H1 (cell line): ENCODE data around the gene PMEPA1. TPM values are rescaled to one million over a fixed set of nuclear protein-coding genes. Genes with fewer than 3 reads are reported as not detected.
A peak's percentile ranks its signal among the peaks of the same experiment; 100 is the strongest.

ENCODE experiments used
- CTCF ChIA-PET: fragments of 300-600 bp; sonication (Branson Sonifier 250); formaldehyde crosslinking; loops from one replicate; lab custom pipeline; 2021; ENCODE audit not compliant: partially characterized antibody; lab: Charles Lee
- POLR2A ChIA-PET: fragments of 300-600 bp; sonication (Branson Sonifier 250); formaldehyde crosslinking; loops from one replicate; lab custom pipeline; 2021; ENCODE audit warnings: inconsistent platforms; ENCODE audit not compliant: partially characterized antibody; lab: Charles Lee
- DNase-seq, 2 experiments: peaks; one replicate each; pipeline versions ENCODE4 v3.0.0 to v3.0.0-alpha.2; 2010 to 2022; ENCODE audit warnings: low spot score in 2 of 2, low read depth in 1 of 2, mixed read lengths in 1 of 2
- FAIRE-seq: peaks from 2 replicates; lab custom pipeline; 2011; peaks lifted over from hg19 to GRCh38; lab: Jason Lieb, UNC
- H2AFZ ChIP-seq: 2 replicates; pipeline ENCODE4 v1.8.1; 2012; ENCODE audit warnings: low read length, inconsistent platforms
- H2AK5ac ChIP-seq: 2 replicates; pipeline ENCODE4 v1.6.1; 2013; ENCODE audit warnings: low read depth, low read length
- H2BK120ac ChIP-seq: replicated peaks from 2 replicates; pipeline ENCODE3; 2013; ENCODE audit warnings: low read depth, low read length, inconsistent platforms
- H2BK12ac ChIP-seq: 2 replicates; pipeline ENCODE4 v1.6.1; 2013; ENCODE audit warnings: low read depth, low read length
- H2BK15ac ChIP-seq: 2 replicates; pipeline ENCODE4 v1.6.1; 2013; ENCODE audit warnings: low read length
- H2BK20ac ChIP-seq: 2 replicates; pipeline ENCODE4 v1.6.1; 2013; ENCODE audit warnings: low read length
- H2BK5ac ChIP-seq: 2 replicates; pipeline ENCODE4 v1.6.1; 2013; ENCODE audit warnings: low read depth, low read length
- H3K14ac ChIP-seq: 2 replicates; pipeline ENCODE4 v1.6.1; 2013; ENCODE audit warnings: inconsistent platforms; ENCODE audit not compliant: insufficient read length
- H3K18ac ChIP-seq: 2 replicates; pipeline ENCODE4 v1.6.1; 2013; ENCODE audit warnings: low read length; ENCODE audit errors: extremely low read depth
- H3K23ac ChIP-seq: 2 replicates; pipeline ENCODE4 v1.6.1; 2013; ENCODE audit warnings: inconsistent platforms; ENCODE audit not compliant: insufficient read length
- H3K23me2 ChIP-seq: 2 replicates; pipeline ENCODE4 v1.6.1; 2013; ENCODE audit warnings: low read depth, low read length
- H3K27ac ChIP-seq: 2 replicates; pipeline ENCODE4 v1.6.1; 2011; ENCODE audit warnings: low read depth, low read length, inconsistent platforms
- H3K27me3 ChIP-seq, 4 experiments: replicated peaks in 1 of 4; 1 replicate in 1 of 4; 2 replicates in 3 of 4; pipeline versions ENCODE4 v1.6.1 to v1.8.1; 2011 to 2013; ENCODE audit warnings: low read length in 3 of 4, mild to moderate bottlenecking in 3 of 4, inconsistent platforms in 2 of 4, mixed read lengths in 2 of 4, moderate library complexity in 1 of 4; ENCODE audit not compliant: control insufficient read depth in 3 of 4, insufficient read depth in 3 of 4; ENCODE audit errors: extremely low read depth in 1 of 4
- H3K36me3 ChIP-seq, 4 experiments: 2 replicates each; pipeline versions ENCODE4 v1.6.1 to v1.8.1; 2011 to 2013; ENCODE audit warnings: mild to moderate bottlenecking in 4 of 4, low read length in 3 of 4, moderate library complexity in 2 of 4, control low read depth in 1 of 4, inconsistent platforms in 1 of 4; ENCODE audit not compliant: insufficient read depth in 4 of 4, control insufficient read depth in 2 of 4
- H3K4ac ChIP-seq: replicated peaks from 2 replicates; pipeline ENCODE3; 2013; ENCODE audit warnings: low read length, low read depth, mixed read lengths, inconsistent platforms; ENCODE audit not compliant: insufficient read length
- H3K4me1 ChIP-seq, 4 experiments: replicated peaks in 1 of 4; 1 replicate in 1 of 4; 2 replicates in 3 of 4; pipeline versions ENCODE4 v1.6.1 to v1.8.1; 2011 to 2013; ENCODE audit warnings: low read length in 3 of 4, inconsistent platforms in 2 of 4, mixed read lengths in 1 of 4; ENCODE audit not compliant: insufficient read depth in 4 of 4, control insufficient read depth in 3 of 4
- H3K4me2 ChIP-seq, 2 experiments: 2 replicates each; pipeline versions ENCODE4 v1.6.1 to v1.8.1; 2011 to 2013; ENCODE audit warnings: low read depth in 2 of 2, low read length in 2 of 2, control low read depth in 1 of 2, inconsistent platforms in 1 of 2, mild to moderate bottlenecking in 1 of 2; ENCODE audit not compliant: insufficient read depth in 1 of 2
- H3K4me3 ChIP-seq, 4 experiments: fragments of 200-600, 300-600 bp in 1 of 4; sonication (generic), shearing (Covaris generic), sonication (Bioruptor Twin) in 1 of 4; 2 replicates each; pipeline versions ENCODE4 v1.5.1 to v1.8.1; 2011 to 2016; ENCODE audit warnings: low read length in 4 of 4, low read depth in 3 of 4, control low read depth in 2 of 4, inconsistent platforms in 2 of 4, mild to moderate bottlenecking in 2 of 4, mixed read lengths in 1 of 4, moderate library complexity in 1 of 4; ENCODE audit not compliant: insufficient read depth in 2 of 4; ENCODE audit errors: extremely low read depth in 1 of 4
- H3K56ac ChIP-seq: replicated peaks from 2 replicates; pipeline ENCODE3; 2013; ENCODE audit warnings: low read depth, mild to moderate bottlenecking, mixed read lengths, low read length, inconsistent platforms; ENCODE audit not compliant: insufficient read length
- H3K79me1 ChIP-seq: 2 replicates; pipeline ENCODE4 v1.6.1; 2013; ENCODE audit warnings: low read depth, low read length, control low read depth
- H3K79me2 ChIP-seq, 2 experiments: 2 replicates each; pipeline versions ENCODE4 v1.6.1 to v1.8.1; 2012 to 2013; ENCODE audit warnings: low read length in 2 of 2, mild to moderate bottlenecking in 2 of 2, inconsistent platforms in 1 of 2; ENCODE audit not compliant: insufficient read depth in 2 of 2, control insufficient read depth in 1 of 2
- H3K9ac ChIP-seq, 4 experiments: replicated peaks in 1 of 4; 1 replicate in 1 of 4; 2 replicates in 3 of 4; pipeline versions ENCODE4 v1.6.1 to v1.8.1; 2011 to 2013; ENCODE audit warnings: low read depth in 3 of 4, low read length in 3 of 4, control low read depth in 2 of 4, mild to moderate bottlenecking in 2 of 4, moderate library complexity in 2 of 4, inconsistent platforms in 1 of 4; ENCODE audit errors: extremely low read depth in 1 of 4
- H3K9me3 ChIP-seq, 2 experiments: 2 replicates each; pipeline versions ENCODE4 v1.6.1 to v1.8.1; 2012 to 2013; ENCODE audit warnings: mild to moderate bottlenecking in 2 of 2, moderate library complexity in 2 of 2, control low read depth in 1 of 2, inconsistent platforms in 1 of 2, low read depth in 1 of 2, low read length in 1 of 2, mixed read lengths in 1 of 2; ENCODE audit not compliant: insufficient read depth in 2 of 2
- H4K20me1 ChIP-seq, 2 experiments: replicated peaks in 1 of 2; 2 replicates each; pipeline versions ENCODE3 to v1.8.1; 2011 to 2013; ENCODE audit warnings: inconsistent platforms in 2 of 2, low read length in 2 of 2, mild to moderate bottlenecking in 1 of 2; ENCODE audit not compliant: insufficient read depth in 2 of 2, control insufficient read depth in 1 of 2
- H4K5ac ChIP-seq: 2 replicates; pipeline ENCODE4 v1.6.1; 2013; ENCODE audit warnings: low read length, low read depth, mixed read lengths, inconsistent platforms; ENCODE audit not compliant: insufficient read length
- H4K8ac ChIP-seq: 2 replicates; pipeline ENCODE4 v1.8.0; 2013; ENCODE audit warnings: mild to moderate bottlenecking, moderate library complexity, low read length, inconsistent platforms; ENCODE audit not compliant: insufficient read depth; ENCODE audit errors: extremely low read depth
- H4K91ac ChIP-seq: replicated peaks from 2 replicates; pipeline ENCODE3; 2013; ENCODE audit warnings: low read length, mixed read lengths, inconsistent platforms; ENCODE audit not compliant: insufficient read length
- ASH2L ChIP-seq: fragments of 200-600, 300-600 bp; sonication (generic); IDR thresholded peaks from one replicate; pipeline ENCODE4 v1.7.1; 2017; ENCODE audit warnings: low read length
- BACH1 ChIP-seq: IDR thresholded peaks from 2 replicates; pipeline ENCODE4 v1.6.1; 2012; ENCODE audit warnings: low read length, improper control_type of control experiment
- CTBP2 ChIP-seq: IDR thresholded peaks from 2 replicates; pipeline ENCODE4 v1.7.0; 2011; ENCODE audit warnings: borderline replicate concordance, mild to moderate bottlenecking, moderate library complexity, mixed read lengths, low read length; ENCODE audit not compliant: insufficient read depth, insufficient read length
- GTF2F1 ChIP-seq: IDR thresholded peaks from 2 replicates; pipeline ENCODE4 v1.6.1; 2012; ENCODE audit warnings: low read depth, low read length, improper control_type of control experiment, borderline replicate concordance
- KDM1A ChIP-seq: fragments of 200-600, 300-600 bp; sonication (generic); IDR thresholded peaks from 2 replicates; pipeline ENCODE4 v1.7.1; 2016; ENCODE audit warnings: mild to moderate bottlenecking, low read length, borderline replicate concordance
- NRF1 ChIP-seq: IDR thresholded peaks from 2 replicates; pipeline ENCODE4 v1.6.1; 2011; ENCODE audit warnings: mild to moderate bottlenecking, low read depth, low read length, improper control_type of control experiment
- POLR2AphosphoS5 ChIP-seq: IDR thresholded peaks from 2 replicates; pipeline ENCODE4 v1.6.1; 2011; ENCODE audit warnings: low read depth, low read length
- RAD21 ChIP-seq, 2 experiments: IDR thresholded peaks in 1 of 2; conservative IDR thresholded peaks in 1 of 2; 2 replicates each; pipeline ENCODE4 v1.6.1; 2011; ENCODE audit warnings: low read depth in 2 of 2, low read length in 2 of 2, improper control_type of control experiment in 1 of 2, inconsistent platforms in 1 of 2, mild to moderate bottlenecking in 1 of 2, moderate library complexity in 1 of 2
- TBP ChIP-seq: IDR thresholded peaks from 2 replicates; pipeline ENCODE4 v1.6.1; 2011; ENCODE audit warnings: low read depth, low read length, improper control_type of control experiment
- WGBS, 2 experiments: shearing (Covaris generic) in 1 of 2; methylation state at CpG; one replicate each; pipeline versions ENCODE4 v1.1.6 to v1.1.7; 2013 to 2015; ENCODE audit warnings: low lambda C conversion rate in 2 of 2, mixed read lengths in 2 of 2, inconsistent platforms in 1 of 2, low coverage in 1 of 2, missing lambda C conversion rate in 1 of 2; ENCODE audit not compliant: insufficient replicate concordance in 2 of 2, insufficient coverage in 1 of 2, insufficient read length in 1 of 2; ENCODE audit errors: extremely low coverage in 1 of 2, missing lambda C conversion rate in 1 of 2; 5-methylcytosine and 5-hydroxymethylcytosine counted together
- polyA plus RNA-seq, 7 experiments: library from polyadenylated mRNA; depleted of rRNA in 3 of 7; stranded (reverse) in 5 of 7; unstranded in 2 of 7; fragments of >200 nt in 5 of 7; fragments of 200-250 nt in 2 of 7; gene quantifications; 1 replicate in 5 of 7; 2 replicates in 1 of 7; 4 replicates in 1 of 7; pipeline versions ENCODE4 v1.2.1 to v1.2.3, GENCODE V29; 2011 to 2013; ENCODE audit warnings: missing spikeins in 2 of 7, mixed read lengths in 2 of 7
- total RNA-seq: library from RNA; stranded (reverse); fragmentation: NEBNext Ultra II Directional; extraction: Animal tissue kit (Norgen Biotek cat#: 25700); gene quantifications from 2 replicates; pipeline ENCODE4 v1.2.1, GENCODE V29; 2021

Gene PMEPA1
- total and polyA plus RNA-seq, 2 of the 8 experiments (the other 6 are each of a cell fraction or from before 2014, with no cell fraction given) = 12.7 to 20.5 TPM

- CTCF ChIA-PET = interaction anchor here (0.6 to 4.8 kb wide), 30 partner anchors 12 to 1023 kb away, joined by 3 to 28 read pairs (median 4); no protein-coding TSS in a partner anchor
- Histone ChIP-seq H2BK120ac (no peak overlapping the region), H3K56ac (no peak overlapping the region), H3K27me3 (no peaks in the 10 kb centered on the region), H3K4me2 (no peak overlapping the region), H3K9me3 (no peaks in the 10 kb centered on the region), H3K27ac (no peak overlapping the region), H3K9ac (no peak overlapping the region; a peak in 1 of 7 replicates), H4K91ac (no peak overlapping the region), H3K79me2 (peaks cover 0 to 2% of the 10 kb centered on the region in 2 experiments; a peak in 3 of 4 replicates), H2BK5ac (no peak overlapping the region), H3K4ac (no peak overlapping the region), H3K14ac (no peak overlapping the region), H3K23me2 (peaks cover 3% of the 10 kb centered on the region; the same call in 1 of the 2 replicates), H2AK5ac (no peak overlapping the region), H4K8ac (no peak overlapping the region; the same call in 1 of the 2 replicates), H2BK12ac (no peak overlapping the region), H4K20me1 (peaks cover 3 to 13% of the 10 kb centered on the region in 2 experiments), H2AFZ (no peak overlapping the region), H3K18ac (no peak overlapping the region), H2BK15ac (no peak overlapping the region), H4K5ac (no peak overlapping the region), H2BK20ac (no peak overlapping the region), H3K4me3 (no peak overlapping the region), H3K79me1 (peaks cover under 1% of the 10 kb centered on the region; the same call in 1 of the 2 replicates), H3K36me3 (peaks cover 3 to 8% (median 4%) of the 10 kb centered on the region in 4 experiments; a peak in 5 of 8 replicates), H3K4me1 (peaks cover 0 to 4% (median 2%) of the 10 kb centered on the region in 4 experiments; a peak in 3 of 7 replicates), H3K23ac (no peak overlapping the region)
- WGBS, 2 experiments = 85% methylated on average over 22 of the region's 22 CpGs; no CpG with 5 or more reads in 1 of the 2 experiments
- FAIRE-seq = no peak
- POLR2A ChIA-PET = no interaction called here
- DNase-seq = peak in 1 of 2 experiments; percentile 57
- TF ChIP-seq GTF2F1 (no peak), CTBP2 (no peak), BACH1 (no peak), TBP (no peak), RAD21 (IDR thresholded peaks at IDR 0.05 in 1 of 2, conservative IDR thresholded peaks at IDR 0.05 in 1 of 2; ENCODE audit: low read depth in 2 of 2, low read length in 2 of 2) (peak in 1 of 2 experiments; percentile 12; a peak in 1 of 4 replicates), KDM1A (no peak), NRF1 (no peak), POLR2AphosphoS5 (no peak), ASH2L (no peak)
These were observed 54.6 kb downstream of the PMEPA1 start for GRCh38 chr20:57654998-57655808.
